Chondrocyte (in vitro differentiated cells): ENCODE measurements around the gene LRBA. TPM values are rescaled to one million over a fixed set of nuclear protein-coding genes. Genes with fewer than 3 reads are reported as not detected.
A peak's percentile ranks its signal among the peaks of the same experiment; 100 is the strongest.

Experiments used
- DNase-seq: peaks from one replicate; pipeline ENCODE4 v3.0.0; 2021; ENCODE audit warnings: mixed read lengths, low spot score
- H3K27ac Mint-ChIP-seq: one replicate; pipeline ENCODE4 v1.8.0; 2021; ENCODE audit warnings: mild to moderate bottlenecking, moderate library complexity, mixed read lengths; ENCODE audit not compliant: unreplicated experiment
- H3K27me3 Mint-ChIP-seq: 2 replicates; pipeline ENCODE4 v1.8.0; 2021; ENCODE audit warnings: low read depth, mixed read lengths
- H3K36me3 Mint-ChIP-seq: 2 replicates; pipeline ENCODE4 v1.8.0; 2021; ENCODE audit warnings: low read depth, mixed read lengths
- H3K4me1 Mint-ChIP-seq: 2 replicates; pipeline ENCODE4 v1.8.0; 2021; ENCODE audit warnings: low read depth, mild to moderate bottlenecking, mixed read lengths
- H3K4me3 Mint-ChIP-seq: one replicate; pipeline ENCODE4 v1.8.0; 2021; ENCODE audit warnings: mild to moderate bottlenecking, moderate library complexity, mixed read lengths; ENCODE audit not compliant: unreplicated experiment
- H3K9me3 Mint-ChIP-seq: 2 replicates; pipeline ENCODE4 v1.8.0; 2021; ENCODE audit warnings: low read depth, mixed read lengths
- CTCF ChIP-seq: fragments of 200-600 bp; sonication (generic); IDR thresholded peaks from 2 replicates; pipeline ENCODE4 v1.5.0; 2021; ENCODE audit warnings: antibody characterized with exemption, mild to moderate bottlenecking, moderate library complexity
- total RNA-seq: library from RNA; stranded (reverse); gene quantifications from 3 replicates; pipeline ENCODE4 v1.2.1, GENCODE V29; 2021

The LRBA gene
- total RNA-seq, 1 donor from 2014 or later = 19.7 TPM

DNA sequence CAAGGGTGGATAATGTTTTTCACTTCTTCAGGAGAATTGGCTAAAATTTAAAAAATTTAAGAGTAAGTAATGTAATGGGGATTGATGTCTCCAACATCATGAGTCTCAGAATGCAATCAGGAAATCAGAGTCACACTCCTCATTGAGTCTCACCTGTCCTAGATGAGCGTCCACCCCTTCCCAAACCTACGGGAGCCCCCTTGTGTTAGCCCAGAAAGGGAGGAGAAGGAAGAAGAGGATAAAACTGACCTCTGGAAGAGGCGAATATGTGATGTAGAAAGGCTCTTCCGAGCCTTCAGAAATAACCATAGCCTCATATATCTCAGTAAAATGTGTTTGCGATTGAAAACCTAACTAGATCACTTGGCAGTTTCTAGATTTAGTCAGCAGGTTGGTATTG is 779.8 kb downstream of the LRBA start:
- DNase-seq = no peak
- Mint-ChIP-seq H3K4me1 (peaks cover 85% of the 10 kb centered on the region), H3K27ac (peak overlapping the region; percentile 95), H3K27me3 (no peaks in the 10 kb centered on the region), H3K9me3 (no peaks in the 10 kb centered on the region), H3K4me3 (no peak overlapping the region), H3K36me3 (peaks cover 25% of the 10 kb centered on the region)
- TF ChIP-seq CTCF = no peak

DNA sequence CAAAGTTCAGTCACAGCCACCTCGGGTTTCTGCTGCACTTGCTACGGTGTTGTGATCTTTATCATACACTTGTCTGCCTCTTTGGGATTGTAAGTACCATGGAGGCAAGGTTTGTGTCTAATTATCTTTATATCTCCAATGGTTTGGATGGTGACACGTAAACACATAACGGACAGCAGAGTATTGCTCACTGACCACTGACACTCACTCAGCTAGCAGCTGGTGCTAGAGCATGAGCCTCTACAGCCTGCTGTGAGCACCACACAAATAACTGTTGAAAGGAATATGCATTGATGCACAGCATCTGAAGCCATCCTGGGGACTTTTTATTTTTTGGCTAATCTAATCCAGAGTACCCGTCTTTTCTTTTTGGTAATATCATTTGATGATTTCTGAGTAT is 780.8 kb downstream of the LRBA start:
- Mint-ChIP-seq H3K27me3 (no peaks in the 10 kb centered on the region), H3K9me3 (no peaks in the 10 kb centered on the region), H3K4me1 (peaks cover 85% of the 10 kb centered on the region), H3K27ac (no peak overlapping the region), H3K4me3 (no peak overlapping the region), H3K36me3 (peaks cover 20% of the 10 kb centered on the region)
- TF ChIP-seq CTCF = no peak
- DNase-seq = no peak

DNA sequence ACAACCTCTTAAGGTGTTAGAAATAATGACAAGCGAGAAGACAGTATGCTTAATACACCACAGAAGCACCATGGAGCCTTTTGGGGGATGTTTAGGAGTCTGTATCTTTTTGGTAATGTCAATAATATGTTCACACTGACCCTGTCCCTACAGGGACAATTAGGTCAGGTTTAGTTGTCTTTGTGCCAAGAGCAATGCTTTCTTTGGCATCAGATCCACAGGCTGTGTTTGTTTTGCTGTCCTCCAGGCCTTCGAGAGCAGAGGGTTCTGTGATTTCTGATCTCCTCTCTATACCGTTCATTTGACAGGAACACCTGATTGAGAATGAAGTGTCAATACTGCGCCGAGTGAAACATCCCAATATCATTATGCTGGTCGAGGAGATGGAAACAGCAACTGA is 783.1 kb downstream of the LRBA start:
- Mint-ChIP-seq H3K4me1 (peaks cover 77% of the 10 kb centered on the region), H3K4me3 (no peak overlapping the region), H3K27ac (peak overlapping the region; percentile 63), H3K36me3 (peaks cover 25% of the 10 kb centered on the region), H3K27me3 (no peaks in the 10 kb centered on the region), H3K9me3 (no peaks in the 10 kb centered on the region)
- no peak for TF ChIP-seq CTCF
- DNase-seq = no peak

GRCh38 chr4:150231107-150231770 is 783.8 kb downstream of the LRBA start:
- DNase-seq = no peak
- Mint-ChIP-seq H3K27ac (peak overlapping the region; percentile 79), H3K4me1 (peaks cover 75% of the 10 kb centered on the region)

DNA sequence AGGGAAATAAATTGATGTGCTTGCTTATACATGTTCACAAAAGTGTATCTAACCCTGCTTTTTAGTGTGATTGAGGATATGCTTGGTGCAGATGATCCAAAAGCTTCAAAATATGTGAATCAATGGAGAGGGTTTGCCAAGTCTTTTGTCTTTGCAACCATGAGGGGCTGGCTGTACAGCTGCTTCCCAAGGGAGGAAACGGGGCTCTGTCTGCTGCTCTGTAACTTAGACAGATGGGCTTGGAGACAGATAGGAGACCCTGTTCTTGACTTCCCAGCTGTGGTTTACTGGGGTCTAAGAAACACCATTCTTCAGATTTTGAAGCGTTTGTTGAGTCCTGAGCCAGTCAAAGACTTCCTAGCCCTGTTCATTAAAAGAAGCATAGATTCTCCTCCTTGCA is 784.5 kb downstream of the LRBA start:
- H3K27me3 Mint-ChIP-seq = no peaks in the 10 kb centered on the region
- peaks cover 25% of the 10 kb centered on the region for H3K36me3 Mint-ChIP-seq
- no peak for DNase-seq
- H3K27ac Mint-ChIP-seq = no peak overlapping the region
- TF ChIP-seq CTCF = no peak
- peaks cover 75% of the 10 kb centered on the region for H3K4me1 Mint-ChIP-seq
- H3K9me3 Mint-ChIP-seq = no peaks in the 10 kb centered on the region
- no peak overlapping the region for H3K4me3 Mint-ChIP-seq

More at GRCh38 chr4:150231107-150231770, 783.8 kb downstream of the LRBA start:
- Mint-ChIP-seq H3K27me3 (no peaks in the 10 kb centered on the region), H3K4me3 (no peak overlapping the region), H3K36me3 (peaks cover 25% of the 10 kb centered on the region), H3K9me3 (no peaks in the 10 kb centered on the region)
- no peak for TF ChIP-seq CTCF
